H1 (cell line): ENCODE results near the gene TWIST2. TPM values are rescaled to one million over a fixed set of nuclear protein-coding genes. Genes with fewer than 3 reads are reported as not detected.

Experiments
- CTCF ChIA-PET: fragments of 300-600 bp; sonication (Branson Sonifier 250); formaldehyde crosslinking; loops from one replicate; lab custom pipeline; 2021; ENCODE audit not compliant: partially characterized antibody; lab: Charles Lee
- POLR2A ChIA-PET: fragments of 300-600 bp; sonication (Branson Sonifier 250); formaldehyde crosslinking; loops from one replicate; lab custom pipeline; 2021; ENCODE audit warnings: inconsistent platforms; ENCODE audit not compliant: partially characterized antibody; lab: Charles Lee
- DNase-seq, 2 experiments: peaks; one replicate each; pipeline versions ENCODE4 v3.0.0 to v3.0.0-alpha.2; 2010 to 2022; ENCODE audit warnings: low spot score in 2 of 2, low read depth in 1 of 2, mixed read lengths in 1 of 2
- FAIRE-seq: peaks from 2 replicates; lab custom pipeline; 2011; peaks lifted over from hg19 to GRCh38; lab: Jason Lieb, UNC
- H2AFZ ChIP-seq: 2 replicates; pipeline ENCODE4 v1.8.1; 2012; ENCODE audit warnings: low read length, inconsistent platforms
- H2AK5ac ChIP-seq: 2 replicates; pipeline ENCODE4 v1.6.1; 2013; ENCODE audit warnings: low read depth, low read length
- H2BK120ac ChIP-seq: replicated peaks from 2 replicates; pipeline ENCODE3; 2013; ENCODE audit warnings: low read depth, low read length, inconsistent platforms
- H2BK12ac ChIP-seq: 2 replicates; pipeline ENCODE4 v1.6.1; 2013; ENCODE audit warnings: low read depth, low read length
- H2BK15ac ChIP-seq: 2 replicates; pipeline ENCODE4 v1.6.1; 2013; ENCODE audit warnings: low read length
- H2BK20ac ChIP-seq: 2 replicates; pipeline ENCODE4 v1.6.1; 2013; ENCODE audit warnings: low read length
- H2BK5ac ChIP-seq: 2 replicates; pipeline ENCODE4 v1.6.1; 2013; ENCODE audit warnings: low read depth, low read length
- H3K14ac ChIP-seq: 2 replicates; pipeline ENCODE4 v1.6.1; 2013; ENCODE audit warnings: inconsistent platforms; ENCODE audit not compliant: insufficient read length
- H3K18ac ChIP-seq: 2 replicates; pipeline ENCODE4 v1.6.1; 2013; ENCODE audit warnings: low read length; ENCODE audit errors: extremely low read depth
- H3K23ac ChIP-seq: 2 replicates; pipeline ENCODE4 v1.6.1; 2013; ENCODE audit warnings: inconsistent platforms; ENCODE audit not compliant: insufficient read length
- H3K23me2 ChIP-seq: 2 replicates; pipeline ENCODE4 v1.6.1; 2013; ENCODE audit warnings: low read depth, low read length
- H3K27ac ChIP-seq: 2 replicates; pipeline ENCODE4 v1.6.1; 2011; ENCODE audit warnings: low read depth, low read length, inconsistent platforms
- H3K27me3 ChIP-seq, 4 experiments: replicated peaks in 1 of 4; 1 replicate in 1 of 4; 2 replicates in 3 of 4; pipeline versions ENCODE4 v1.6.1 to v1.8.1; 2011 to 2013; ENCODE audit warnings: low read length in 3 of 4, mild to moderate bottlenecking in 3 of 4, inconsistent platforms in 2 of 4, mixed read lengths in 2 of 4, moderate library complexity in 1 of 4; ENCODE audit not compliant: control insufficient read depth in 3 of 4, insufficient read depth in 3 of 4; ENCODE audit errors: extremely low read depth in 1 of 4
- H3K36me3 ChIP-seq, 4 experiments: 2 replicates each; pipeline versions ENCODE4 v1.6.1 to v1.8.1; 2011 to 2013; ENCODE audit warnings: mild to moderate bottlenecking in 4 of 4, low read length in 3 of 4, moderate library complexity in 2 of 4, control low read depth in 1 of 4, inconsistent platforms in 1 of 4; ENCODE audit not compliant: insufficient read depth in 4 of 4, control insufficient read depth in 2 of 4
- H3K4ac ChIP-seq: replicated peaks from 2 replicates; pipeline ENCODE3; 2013; ENCODE audit warnings: low read length, low read depth, mixed read lengths, inconsistent platforms; ENCODE audit not compliant: insufficient read length
- H3K4me1 ChIP-seq, 4 experiments: replicated peaks in 1 of 4; 1 replicate in 1 of 4; 2 replicates in 3 of 4; pipeline versions ENCODE4 v1.6.1 to v1.8.1; 2011 to 2013; ENCODE audit warnings: low read length in 3 of 4, inconsistent platforms in 2 of 4, mixed read lengths in 1 of 4; ENCODE audit not compliant: insufficient read depth in 4 of 4, control insufficient read depth in 3 of 4
- H3K4me2 ChIP-seq, 2 experiments: 2 replicates each; pipeline versions ENCODE4 v1.6.1 to v1.8.1; 2011 to 2013; ENCODE audit warnings: low read depth in 2 of 2, low read length in 2 of 2, control low read depth in 1 of 2, inconsistent platforms in 1 of 2, mild to moderate bottlenecking in 1 of 2; ENCODE audit not compliant: insufficient read depth in 1 of 2
- H3K4me3 ChIP-seq, 4 experiments: fragments of 200-600, 300-600 bp in 1 of 4; sonication (generic), shearing (Covaris generic), sonication (Bioruptor Twin) in 1 of 4; 2 replicates each; pipeline versions ENCODE4 v1.5.1 to v1.8.1; 2011 to 2016; ENCODE audit warnings: low read length in 4 of 4, low read depth in 3 of 4, control low read depth in 2 of 4, inconsistent platforms in 2 of 4, mild to moderate bottlenecking in 2 of 4, mixed read lengths in 1 of 4, moderate library complexity in 1 of 4; ENCODE audit not compliant: insufficient read depth in 2 of 4; ENCODE audit errors: extremely low read depth in 1 of 4
- H3K56ac ChIP-seq: replicated peaks from 2 replicates; pipeline ENCODE3; 2013; ENCODE audit warnings: low read depth, mild to moderate bottlenecking, mixed read lengths, low read length, inconsistent platforms; ENCODE audit not compliant: insufficient read length
- H3K79me1 ChIP-seq: 2 replicates; pipeline ENCODE4 v1.6.1; 2013; ENCODE audit warnings: low read depth, low read length, control low read depth
- H3K79me2 ChIP-seq, 2 experiments: 2 replicates each; pipeline versions ENCODE4 v1.6.1 to v1.8.1; 2012 to 2013; ENCODE audit warnings: low read length in 2 of 2, mild to moderate bottlenecking in 2 of 2, inconsistent platforms in 1 of 2; ENCODE audit not compliant: insufficient read depth in 2 of 2, control insufficient read depth in 1 of 2
- H3K9ac ChIP-seq, 4 experiments: replicated peaks in 1 of 4; 1 replicate in 1 of 4; 2 replicates in 3 of 4; pipeline versions ENCODE4 v1.6.1 to v1.8.1; 2011 to 2013; ENCODE audit warnings: low read depth in 3 of 4, low read length in 3 of 4, control low read depth in 2 of 4, mild to moderate bottlenecking in 2 of 4, moderate library complexity in 2 of 4, inconsistent platforms in 1 of 4; ENCODE audit errors: extremely low read depth in 1 of 4
- H3K9me3 ChIP-seq, 2 experiments: 2 replicates each; pipeline versions ENCODE4 v1.6.1 to v1.8.1; 2012 to 2013; ENCODE audit warnings: mild to moderate bottlenecking in 2 of 2, moderate library complexity in 2 of 2, control low read depth in 1 of 2, inconsistent platforms in 1 of 2, low read depth in 1 of 2, low read length in 1 of 2, mixed read lengths in 1 of 2; ENCODE audit not compliant: insufficient read depth in 2 of 2
- H4K20me1 ChIP-seq, 2 experiments: replicated peaks in 1 of 2; 2 replicates each; pipeline versions ENCODE3 to v1.8.1; 2011 to 2013; ENCODE audit warnings: inconsistent platforms in 2 of 2, low read length in 2 of 2, mild to moderate bottlenecking in 1 of 2; ENCODE audit not compliant: insufficient read depth in 2 of 2, control insufficient read depth in 1 of 2
- H4K5ac ChIP-seq: 2 replicates; pipeline ENCODE4 v1.6.1; 2013; ENCODE audit warnings: low read length, low read depth, mixed read lengths, inconsistent platforms; ENCODE audit not compliant: insufficient read length
- H4K8ac ChIP-seq: 2 replicates; pipeline ENCODE4 v1.8.0; 2013; ENCODE audit warnings: mild to moderate bottlenecking, moderate library complexity, low read length, inconsistent platforms; ENCODE audit not compliant: insufficient read depth; ENCODE audit errors: extremely low read depth
- H4K91ac ChIP-seq: replicated peaks from 2 replicates; pipeline ENCODE3; 2013; ENCODE audit warnings: low read length, mixed read lengths, inconsistent platforms; ENCODE audit not compliant: insufficient read length
- ASH2L ChIP-seq: fragments of 200-600, 300-600 bp; sonication (generic); IDR thresholded peaks from one replicate; pipeline ENCODE4 v1.7.1; 2017; ENCODE audit warnings: low read length
- GABPA ChIP-seq: IDR thresholded peaks from 2 replicates; pipeline ENCODE4 v1.6.1; 2011; ENCODE audit warnings: mild to moderate bottlenecking, low read length, moderate library complexity, borderline replicate concordance; ENCODE audit not compliant: insufficient read depth
- WGBS, 2 experiments: shearing (Covaris generic) in 1 of 2; methylation state at CpG; one replicate each; pipeline versions ENCODE4 v1.1.6 to v1.1.7; 2013 to 2015; ENCODE audit warnings: low lambda C conversion rate in 2 of 2, mixed read lengths in 2 of 2, inconsistent platforms in 1 of 2, low coverage in 1 of 2, missing lambda C conversion rate in 1 of 2; ENCODE audit not compliant: insufficient replicate concordance in 2 of 2, insufficient coverage in 1 of 2, insufficient read length in 1 of 2; ENCODE audit errors: extremely low coverage in 1 of 2, missing lambda C conversion rate in 1 of 2; 5-methylcytosine and 5-hydroxymethylcytosine counted together
- polyA plus RNA-seq, 7 experiments: library from polyadenylated mRNA; depleted of rRNA in 3 of 7; stranded (reverse) in 5 of 7; unstranded in 2 of 7; fragments of >200 nt in 5 of 7; fragments of 200-250 nt in 2 of 7; gene quantifications; 1 replicate in 5 of 7; 2 replicates in 1 of 7; 4 replicates in 1 of 7; pipeline versions ENCODE4 v1.2.1 to v1.2.3, GENCODE V29; 2011 to 2013; ENCODE audit warnings: missing spikeins in 2 of 7, mixed read lengths in 2 of 7
- total RNA-seq: library from RNA; stranded (reverse); fragmentation: NEBNext Ultra II Directional; extraction: Animal tissue kit (Norgen Biotek cat#: 25700); gene quantifications from 2 replicates; pipeline ENCODE4 v1.2.1, GENCODE V29; 2021

TWIST2 gene
- total and polyA plus RNA-seq, 2 of the 8 experiments (the other 6 are each of a cell fraction or from before 2014, with no cell fraction given): 2.6 to 4.3 TPM

DNA sequence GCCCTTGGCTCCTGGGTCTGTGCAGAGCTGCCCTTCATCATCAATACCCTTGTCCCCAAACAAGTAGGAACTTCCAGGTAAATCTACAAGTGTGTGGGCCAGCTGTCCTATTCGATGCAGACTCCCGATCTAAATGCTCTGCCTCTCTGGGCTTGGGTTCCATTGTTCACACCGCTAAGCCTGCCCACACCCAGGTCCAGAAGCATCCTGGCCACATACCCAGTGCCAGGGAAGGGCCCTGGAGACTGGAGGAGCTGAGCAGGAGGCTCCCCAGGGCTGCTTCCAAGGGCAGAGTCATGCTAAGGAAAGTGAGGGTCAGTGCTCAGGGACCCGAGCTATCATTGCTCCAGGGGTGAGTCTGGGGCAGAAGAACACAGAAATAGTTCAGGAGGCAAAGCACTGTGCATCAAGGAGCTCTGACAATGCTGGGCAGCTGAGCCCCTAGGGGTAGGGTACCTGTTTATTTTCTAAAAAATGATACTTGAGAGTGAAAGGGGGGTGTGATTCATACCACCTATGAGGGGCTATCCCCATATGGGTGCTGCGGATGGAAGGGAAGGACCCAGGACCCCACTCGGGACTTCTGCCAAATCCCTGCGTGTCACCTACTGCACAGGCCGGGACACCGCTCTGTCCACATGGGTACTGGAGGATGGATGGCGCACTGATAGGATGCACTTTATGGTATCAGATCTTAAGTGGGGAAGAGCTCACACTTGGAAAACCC, 25.8 kb upstream of the TWIST2 start:
- H3K36me3 ChIP-seq: no peaks in the 10 kb centered on the region
- TF ChIP-seq GABPA: no peak
- no peak for TF ChIP-seq ASH2L
- TF ChIP-seq, all 59 proteins: peak for 0
- no peak overlapping the region for H4K8ac ChIP-seq
- H2BK5ac ChIP-seq: no peak overlapping the region
- H3K23ac ChIP-seq: no peak overlapping the region
- H2BK15ac ChIP-seq: no peak overlapping the region
- H4K5ac ChIP-seq: no peak overlapping the region
- H2AFZ ChIP-seq: 0 out of 2 replicates have a peak overlapping the region, but pooled peaks have one; percentile 84
- no peak for FAIRE-seq
- H2BK120ac ChIP-seq: no peak overlapping the region
- POLR2A ChIA-PET: no interaction called here
- peaks cover 0 to 4% (median 2%) of the 10 kb centered on the region in 4 experiments; a peak in 3 of 7 replicates for H3K4me1 ChIP-seq
- H3K23me2 ChIP-seq: no peaks in the 10 kb centered on the region
- no peak overlapping the region for H3K14ac ChIP-seq
- H4K91ac ChIP-seq: no peak overlapping the region
- H3K4ac ChIP-seq: no peak overlapping the region
- H3K27ac ChIP-seq: no peak overlapping the region
- no peak overlapping the region for H3K4me3 ChIP-seq
- no peak overlapping the region for H3K4me2 ChIP-seq
- H3K79me2 ChIP-seq: no peaks in the 10 kb centered on the region
- no peak overlapping the region for H3K56ac ChIP-seq
- no peak overlapping the region for H3K18ac ChIP-seq
- no peak overlapping the region for H2BK12ac ChIP-seq
- H4K20me1 ChIP-seq: no peaks in the 10 kb centered on the region
- H3K9ac ChIP-seq: no peak overlapping the region
- no peak overlapping the region for H2AK5ac ChIP-seq
- 82% methylated on average over 10 of the region's 10 CpGs; no CpG with 5 or more reads in 1 of the 2 experiments for WGBS, 2 experiments
- CTCF ChIA-PET: no interaction called here
- DNase-seq: no peak
- no peaks in the 10 kb centered on the region for H3K79me1 ChIP-seq
- peaks cover 14 to 17% of the 10 kb centered on the region in 2 experiments; a peak in 3 of 4 replicates for H3K9me3 ChIP-seq
- no peak overlapping the region for H2BK20ac ChIP-seq
- H3K27me3 ChIP-seq: no peaks in the 10 kb centered on the region; a peak in 1 of 7 replicates
